ENCODE data around the gene MRC1.

Gene MRC1

DNA sequence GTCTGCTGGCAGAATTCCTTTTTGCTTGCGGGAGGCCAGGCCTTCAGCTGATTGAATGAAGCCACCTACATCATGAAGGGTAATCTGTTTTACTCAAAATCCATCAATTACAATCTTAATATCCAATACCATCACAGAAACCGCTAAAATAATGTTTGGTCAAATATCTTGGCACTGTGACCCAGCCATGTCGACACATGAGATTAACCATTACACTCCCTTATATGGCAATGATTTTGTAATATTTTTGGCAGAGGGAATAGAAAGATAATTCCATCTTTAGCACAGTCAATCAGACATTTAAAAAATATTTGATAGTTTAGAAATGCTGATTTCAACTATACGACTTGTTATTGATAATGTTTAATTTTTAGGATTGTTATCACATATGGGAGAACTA is 106.0 kb downstream of the MRC1 start:
- DNase-seq (ENCODE audit: low read depth in 1 of 2, low spot score in 1 of 2), result no peak
- TF ChIP-seq, protein P1, sequence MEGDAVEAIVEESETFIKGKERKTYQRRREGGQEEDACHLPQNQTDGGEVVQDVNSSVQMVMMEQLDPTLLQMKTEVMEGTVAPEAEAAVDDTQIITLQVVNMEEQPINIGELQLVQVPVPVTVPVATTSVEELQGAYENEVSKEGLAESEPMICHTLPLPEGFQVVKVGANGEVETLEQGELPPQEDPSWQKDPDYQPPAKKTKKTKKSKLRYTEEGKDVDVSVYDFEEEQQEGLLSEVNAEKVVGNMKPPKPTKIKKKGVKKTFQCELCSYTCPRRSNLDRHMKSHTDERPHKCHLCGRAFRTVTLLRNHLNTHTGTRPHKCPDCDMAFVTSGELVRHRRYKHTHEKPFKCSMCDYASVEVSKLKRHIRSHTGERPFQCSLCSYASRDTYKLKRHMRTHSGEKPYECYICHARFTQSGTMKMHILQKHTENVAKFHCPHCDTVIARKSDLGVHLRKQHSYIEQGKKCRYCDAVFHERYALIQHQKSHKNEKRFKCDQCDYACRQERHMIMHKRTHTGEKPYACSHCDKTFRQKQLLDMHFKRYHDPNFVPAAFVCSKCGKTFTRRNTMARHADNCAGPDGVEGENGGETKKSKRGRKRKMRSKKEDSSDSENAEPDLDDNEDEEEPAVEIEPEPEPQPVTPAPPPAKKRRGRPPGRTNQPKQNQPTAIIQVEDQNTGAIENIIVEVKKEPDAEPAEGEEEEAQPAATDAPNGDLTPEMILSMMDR (IDR thresholded peaks at IDR 0.05; ENCODE audit: insufficient read depth, low read length), result no peak
- no peak for TF ChIP-seq GABPA (IDR thresholded peaks at IDR 0.05; ENCODE audit: low read depth)
- TF ChIP-seq SPI1 (IDR thresholded peaks at IDR 0.05; ENCODE audit: borderline replicate concordance, low read depth), result no peak
- TF ChIP-seq, protein P2, sequence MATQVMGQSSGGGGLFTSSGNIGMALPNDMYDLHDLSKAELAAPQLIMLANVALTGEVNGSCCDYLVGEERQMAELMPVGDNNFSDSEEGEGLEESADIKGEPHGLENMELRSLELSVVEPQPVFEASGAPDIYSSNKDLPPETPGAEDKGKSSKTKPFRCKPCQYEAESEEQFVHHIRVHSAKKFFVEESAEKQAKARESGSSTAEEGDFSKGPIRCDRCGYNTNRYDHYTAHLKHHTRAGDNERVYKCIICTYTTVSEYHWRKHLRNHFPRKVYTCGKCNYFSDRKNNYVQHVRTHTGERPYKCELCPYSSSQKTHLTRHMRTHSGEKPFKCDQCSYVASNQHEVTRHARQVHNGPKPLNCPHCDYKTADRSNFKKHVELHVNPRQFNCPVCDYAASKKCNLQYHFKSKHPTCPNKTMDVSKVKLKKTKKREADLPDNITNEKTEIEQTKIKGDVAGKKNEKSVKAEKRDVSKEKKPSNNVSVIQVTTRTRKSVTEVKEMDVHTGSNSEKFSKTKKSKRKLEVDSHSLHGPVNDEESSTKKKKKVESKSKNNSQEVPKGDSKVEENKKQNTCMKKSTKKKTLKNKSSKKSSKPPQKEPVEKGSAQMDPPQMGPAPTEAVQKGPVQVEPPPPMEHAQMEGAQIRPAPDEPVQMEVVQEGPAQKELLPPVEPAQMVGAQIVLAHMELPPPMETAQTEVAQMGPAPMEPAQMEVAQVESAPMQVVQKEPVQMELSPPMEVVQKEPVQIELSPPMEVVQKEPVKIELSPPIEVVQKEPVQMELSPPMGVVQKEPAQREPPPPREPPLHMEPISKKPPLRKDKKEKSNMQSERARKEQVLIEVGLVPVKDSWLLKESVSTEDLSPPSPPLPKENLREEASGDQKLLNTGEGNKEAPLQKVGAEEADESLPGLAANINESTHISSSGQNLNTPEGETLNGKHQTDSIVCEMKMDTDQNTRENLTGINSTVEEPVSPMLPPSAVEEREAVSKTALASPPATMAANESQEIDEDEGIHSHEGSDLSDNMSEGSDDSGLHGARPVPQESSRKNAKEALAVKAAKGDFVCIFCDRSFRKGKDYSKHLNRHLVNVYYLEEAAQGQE (IDR thresholded peaks at IDR 0.05; ENCODE audit: insufficient replicate concordance, low read depth), result no peak
- TF ChIP-seq POLR2AphosphoS5 (IDR thresholded peaks at IDR 0.05; ENCODE audit: low read depth), result no peak
- Histone ChIP-seq H3K27me3 (ENCODE audit: insufficient read depth, poor library complexity, severe bottlenecking) (no peaks in the 10 kb centered on the region), H3K27ac (replicated peaks) (no peak overlapping the region), H3K4me3 (replicated peaks; ENCODE audit: insufficient read depth, low read length) (no peak overlapping the region)

DNA sequence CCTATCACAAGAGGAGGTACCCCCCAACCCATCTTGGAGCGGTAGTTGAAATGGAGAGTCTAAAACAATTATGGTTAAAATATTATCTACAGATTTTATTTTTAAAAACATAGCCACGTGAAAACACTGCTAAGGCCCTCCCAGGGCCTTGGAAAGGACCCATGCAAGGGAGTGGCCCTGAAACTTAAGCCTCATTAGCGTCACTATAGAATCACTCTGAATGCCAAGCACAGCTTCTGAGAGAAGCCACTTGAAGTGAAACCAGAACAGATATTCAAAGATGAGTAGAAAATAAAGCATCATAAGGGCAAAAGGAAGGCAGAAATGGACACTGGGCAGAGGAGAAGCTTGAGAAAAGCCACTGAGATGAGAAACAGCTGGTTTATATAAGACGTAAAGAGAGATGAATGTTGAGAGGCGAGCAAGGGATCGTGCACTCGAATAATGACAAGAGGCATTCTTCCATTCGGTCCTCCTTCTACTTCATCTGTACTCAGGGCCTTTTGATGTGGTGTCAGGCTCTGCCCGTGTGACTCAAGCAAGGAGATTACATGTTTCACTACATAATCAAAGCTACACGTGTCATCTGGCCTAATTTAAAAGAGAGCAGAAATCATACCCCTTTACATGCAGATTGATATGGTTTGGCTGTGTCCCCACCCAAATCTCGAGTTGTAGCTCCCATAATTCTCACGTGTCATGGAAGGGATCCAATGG is 109.2 kb downstream of the MRC1 start:
- no peak for TF ChIP-seq GABPA (IDR thresholded peaks at IDR 0.05; ENCODE audit: low read depth)
- TF ChIP-seq, protein P2 (IDR thresholded peaks at IDR 0.05; ENCODE audit: insufficient replicate concordance, low read depth), result no peak
- TF ChIP-seq, protein P1 (IDR thresholded peaks at IDR 0.05; ENCODE audit: insufficient read depth, low read length), result no peak
- TF ChIP-seq SPI1 (IDR thresholded peaks at IDR 0.05; ENCODE audit: borderline replicate concordance, low read depth), result no peak
- no peak for TF ChIP-seq POLR2AphosphoS5 (IDR thresholded peaks at IDR 0.05; ENCODE audit: low read depth)
- Histone ChIP-seq H3K27me3 (ENCODE audit: insufficient read depth, poor library complexity, severe bottlenecking) (no peaks in the 10 kb centered on the region), H3K27ac (replicated peaks) (no peak overlapping the region), H3K4me3 (replicated peaks; ENCODE audit: insufficient read depth, low read length) (no peak overlapping the region)
- DNase-seq (ENCODE audit: low read depth in 1 of 2, low spot score in 1 of 2), result no peak

DNA sequence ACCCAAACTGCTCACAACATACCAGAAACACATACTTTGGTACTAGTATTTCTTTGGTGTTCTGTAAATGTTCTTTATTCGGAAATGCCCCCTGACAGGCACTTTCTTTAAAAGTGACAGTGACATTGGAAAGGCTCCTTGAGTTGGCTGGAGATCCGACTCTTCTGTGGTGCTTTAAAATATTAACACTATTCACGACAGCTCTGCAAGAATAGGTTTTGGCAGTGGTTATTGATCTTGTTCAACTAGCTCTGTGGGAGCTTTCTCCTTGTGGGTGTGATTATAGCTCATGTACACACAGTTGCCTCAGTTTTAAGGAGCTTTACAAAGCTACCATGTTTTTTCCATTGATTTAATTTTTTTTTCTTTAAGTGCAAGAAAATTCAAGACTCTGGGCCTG is 112.2 kb downstream of the MRC1 start:
- Histone ChIP-seq H3K27me3 (ENCODE audit: insufficient read depth, poor library complexity, severe bottlenecking) (no peaks in the 10 kb centered on the region), H3K27ac (replicated peaks) (no peak overlapping the region), H3K4me3 (replicated peaks; ENCODE audit: insufficient read depth, low read length) (no peak overlapping the region)
- DNase-seq (ENCODE audit: low read depth in 1 of 2, low spot score in 1 of 2), result no peak
- TF ChIP-seq, protein P1 (IDR thresholded peaks at IDR 0.05; ENCODE audit: insufficient read depth, low read length), result no peak
- TF ChIP-seq SPI1 (IDR thresholded peaks at IDR 0.05; ENCODE audit: borderline replicate concordance, low read depth) (no peak), POLR2AphosphoS5 (IDR thresholded peaks at IDR 0.05; ENCODE audit: low read depth) (no peak), GABPA (IDR thresholded peaks at IDR 0.05; ENCODE audit: low read depth) (no peak)
- TF ChIP-seq, protein P2 (IDR thresholded peaks at IDR 0.05; ENCODE audit: insufficient replicate concordance, low read depth), result no peak
